Omental fat pad (tissue), 4 donors: ENCODE results near the gene ZNF407. TPM values are rescaled to one million over a fixed set of nuclear protein-coding genes. Genes with fewer than 3 reads are reported as not detected.

Experiments
- ATAC-seq: fragments of 150-250 bp; one replicate; pipeline ENCODE4 v1.9.1; 2016; ENCODE audit warnings: mild to moderate bottlenecking, moderate library complexity; ENCODE audit not compliant: low FRiP score
- DNase-seq: peaks from one replicate; pipeline ENCODE4 v3.0.0-alpha.2; 2019; ENCODE audit warnings: low spot score
- total RNA-seq, 4 donors: library from RNA; depleted of rRNA; stranded (reverse); fragments of >200 nt; gene quantifications; one replicate each; pipeline ENCODE4 v1.1.0, GENCODE V29; 2016
- TF ChIP-seq, protein P1 (sequence below), 3 donors: fragments of 450-650 bp; IDR thresholded peaks; one replicate each; pipeline ENCODE4 v1.5.1; 2016 to 2017; ENCODE audit warnings: antibody characterized with exemption in 3 of 3, mild to moderate bottlenecking in 3 of 3, moderate library complexity in 2 of 3

The ZNF407 gene
- total RNA-seq, 4 donors from 2014 or later = 13.4 to 26.7 (median 19.7) TPM

DNA sequence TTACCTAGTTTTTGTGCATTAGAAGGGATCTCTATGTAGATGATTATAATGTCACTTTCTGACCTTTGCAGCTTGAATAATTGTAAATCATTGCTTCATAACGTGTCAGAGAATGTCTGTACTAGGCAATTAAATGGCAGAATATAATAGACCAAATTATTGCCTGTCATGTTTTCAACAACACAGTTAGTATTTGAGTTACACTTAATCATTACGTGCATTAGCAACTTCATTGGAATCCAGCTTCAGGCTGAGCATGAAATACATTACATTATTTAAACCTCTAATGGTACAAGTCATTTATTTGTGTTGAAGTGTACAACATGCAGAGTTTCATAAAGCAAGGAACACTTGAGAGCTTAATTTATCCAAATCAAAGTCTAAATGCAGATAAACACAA lies 48.0 kb downstream of the ZNF407 start:
- TF ChIP-seq, protein P1, sequence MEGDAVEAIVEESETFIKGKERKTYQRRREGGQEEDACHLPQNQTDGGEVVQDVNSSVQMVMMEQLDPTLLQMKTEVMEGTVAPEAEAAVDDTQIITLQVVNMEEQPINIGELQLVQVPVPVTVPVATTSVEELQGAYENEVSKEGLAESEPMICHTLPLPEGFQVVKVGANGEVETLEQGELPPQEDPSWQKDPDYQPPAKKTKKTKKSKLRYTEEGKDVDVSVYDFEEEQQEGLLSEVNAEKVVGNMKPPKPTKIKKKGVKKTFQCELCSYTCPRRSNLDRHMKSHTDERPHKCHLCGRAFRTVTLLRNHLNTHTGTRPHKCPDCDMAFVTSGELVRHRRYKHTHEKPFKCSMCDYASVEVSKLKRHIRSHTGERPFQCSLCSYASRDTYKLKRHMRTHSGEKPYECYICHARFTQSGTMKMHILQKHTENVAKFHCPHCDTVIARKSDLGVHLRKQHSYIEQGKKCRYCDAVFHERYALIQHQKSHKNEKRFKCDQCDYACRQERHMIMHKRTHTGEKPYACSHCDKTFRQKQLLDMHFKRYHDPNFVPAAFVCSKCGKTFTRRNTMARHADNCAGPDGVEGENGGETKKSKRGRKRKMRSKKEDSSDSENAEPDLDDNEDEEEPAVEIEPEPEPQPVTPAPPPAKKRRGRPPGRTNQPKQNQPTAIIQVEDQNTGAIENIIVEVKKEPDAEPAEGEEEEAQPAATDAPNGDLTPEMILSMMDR (IDR thresholded peaks at IDR 0.05) = no peak
- ATAC-seq = no peak

DNA sequence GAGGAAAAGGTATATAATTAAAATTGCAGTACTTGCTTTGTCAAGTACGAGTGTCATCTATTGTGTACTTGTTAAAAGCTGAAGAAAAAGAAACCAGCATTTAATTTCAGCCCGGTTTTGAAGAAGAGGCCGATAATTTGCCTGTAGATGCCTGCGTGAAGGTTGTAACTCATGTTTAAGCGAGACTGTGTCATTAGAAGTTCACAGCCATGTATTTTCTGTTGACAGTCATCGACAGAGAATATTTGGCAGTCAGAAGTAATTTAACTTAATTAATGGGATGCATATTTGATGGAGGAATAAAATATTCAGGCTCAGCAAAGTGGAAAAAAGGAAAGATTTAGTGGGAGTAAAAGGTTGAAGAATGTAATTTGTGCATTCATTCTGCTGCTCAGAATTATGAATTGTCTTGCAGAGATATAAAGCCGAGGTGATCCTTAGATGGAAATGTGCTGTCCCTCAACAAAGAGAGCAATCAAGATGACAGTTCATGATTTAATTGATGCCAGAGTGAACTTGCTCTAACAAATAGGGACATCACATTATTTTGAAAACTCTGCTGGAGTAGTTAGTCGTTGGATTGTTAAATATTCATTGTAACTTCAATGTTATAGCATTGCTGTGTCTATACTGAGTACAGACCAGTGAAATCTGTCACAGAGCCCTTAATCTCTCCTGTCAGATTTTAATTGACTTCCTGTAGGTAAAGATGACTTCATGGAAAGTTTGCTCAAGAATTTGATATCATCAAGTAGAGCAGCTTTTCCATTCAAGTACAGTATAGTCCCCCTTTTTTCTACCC lies 53.9 kb downstream of the ZNF407 start:
- no peak for ATAC-seq
- TF ChIP-seq, protein P1 (IDR thresholded peaks at IDR 0.05) = no peak
- no peak for DNase-seq

More for the DNA sequence above, 48.0 kb downstream of the ZNF407 start:
- no peak for DNase-seq

DNA sequence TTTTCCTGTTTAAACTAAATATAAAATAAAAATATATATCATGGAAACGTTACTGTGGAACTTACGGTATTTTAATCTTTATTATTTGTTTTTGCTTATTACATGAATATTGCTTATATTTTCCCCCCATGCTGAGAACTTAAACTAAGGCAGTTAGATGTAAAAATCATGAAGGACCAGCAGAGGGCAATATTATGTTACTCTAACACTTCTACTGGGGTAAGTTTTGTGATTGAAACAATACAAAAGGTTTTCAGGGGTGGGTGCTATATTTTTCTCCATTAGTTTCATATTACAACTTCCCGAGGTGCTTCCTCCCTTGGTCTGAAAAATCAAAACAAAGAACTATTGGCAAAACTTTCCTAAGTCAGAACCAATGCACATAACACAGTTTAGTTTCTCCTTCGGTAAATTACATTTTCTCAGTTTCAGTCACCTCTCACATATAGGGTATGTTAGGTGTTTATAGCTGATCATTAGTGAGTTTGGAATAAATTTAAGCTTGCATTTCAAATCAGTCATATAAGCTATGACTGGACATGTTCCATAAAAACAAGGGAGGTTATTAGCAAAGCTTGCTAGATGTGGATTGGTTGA lies 54.8 kb downstream of the ZNF407 start:
- TF ChIP-seq, protein P1 (IDR thresholded peaks at IDR 0.05) = peak in 1 of 3 donors; percentile 60

DNA sequence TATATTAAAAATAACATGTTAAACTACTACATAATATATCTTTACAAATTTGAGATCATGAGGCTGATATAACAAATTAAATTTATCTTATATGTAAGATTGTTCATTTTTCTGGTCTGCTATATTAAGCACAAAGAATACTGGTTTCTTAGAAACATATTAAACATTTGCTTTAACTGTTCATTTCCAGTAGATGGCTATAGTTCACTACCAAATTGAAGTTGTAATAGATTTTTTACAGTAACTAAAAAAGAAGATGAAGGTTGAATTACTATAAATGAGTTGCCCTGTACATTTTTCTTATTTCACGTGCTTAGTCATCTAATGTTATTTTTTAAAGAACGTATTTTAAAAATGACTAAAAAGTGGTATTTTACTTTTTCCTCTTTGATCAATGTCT lies 57.0 kb downstream of the ZNF407 start:
- ATAC-seq = no peak
- DNase-seq = no peak

More for the DNA sequence above, 54.8 kb downstream of the ZNF407 start:
- DNase-seq (no peak), ATAC-seq (no peak)

DNA sequence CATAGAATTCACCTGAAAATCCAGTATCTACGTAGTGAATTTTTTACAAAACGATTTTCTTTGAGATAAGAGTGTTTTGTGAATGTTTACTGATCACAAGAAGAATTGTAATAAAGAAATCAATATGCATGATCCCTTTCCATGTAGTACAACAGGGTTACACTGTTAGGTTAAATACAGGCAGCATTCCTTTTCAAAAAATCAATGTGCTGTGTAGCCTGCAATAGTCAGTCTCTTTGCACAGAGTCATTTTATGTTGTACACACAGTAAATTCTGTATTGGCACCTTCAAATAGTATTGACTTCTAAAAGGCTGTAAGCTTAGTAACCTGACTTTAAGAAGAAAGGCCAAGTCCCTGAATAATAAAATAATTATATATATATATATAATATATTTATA lies 63.3 kb downstream of the ZNF407 start:
- DNase-seq (no peak), ATAC-seq (no peak)
- TF ChIP-seq, protein P1 (IDR thresholded peaks at IDR 0.05) = no peak

More for the DNA sequence above, 57.0 kb downstream of the ZNF407 start:
- TF ChIP-seq, protein P1 (IDR thresholded peaks at IDR 0.05) = no peak

DNA sequence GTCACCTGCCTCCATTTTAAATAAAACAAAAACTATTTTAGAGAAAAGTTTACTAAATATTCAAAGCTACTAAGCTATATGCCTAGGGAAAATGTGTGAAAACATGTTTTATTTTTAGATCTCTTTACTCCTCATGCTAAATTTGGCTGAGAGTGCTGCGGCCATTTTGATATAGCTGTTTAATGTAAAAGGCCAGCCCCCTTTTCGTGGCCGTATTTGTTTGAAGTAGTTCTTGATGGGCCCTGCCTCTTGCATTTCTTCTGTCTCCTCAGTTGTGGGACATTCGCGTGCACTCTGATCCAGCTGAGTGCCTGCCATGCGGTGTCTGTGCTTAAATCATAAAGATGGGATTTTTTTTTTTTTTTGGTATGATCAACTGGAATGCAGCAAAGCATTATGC lies 64.0 kb downstream of the ZNF407 start:
- ATAC-seq = no peak
- TF ChIP-seq, protein P1 (IDR thresholded peaks at IDR 0.05) = no peak
- no peak for DNase-seq
